ENCODE measurements around the gene IL10.

The IL10 gene

DNA sequence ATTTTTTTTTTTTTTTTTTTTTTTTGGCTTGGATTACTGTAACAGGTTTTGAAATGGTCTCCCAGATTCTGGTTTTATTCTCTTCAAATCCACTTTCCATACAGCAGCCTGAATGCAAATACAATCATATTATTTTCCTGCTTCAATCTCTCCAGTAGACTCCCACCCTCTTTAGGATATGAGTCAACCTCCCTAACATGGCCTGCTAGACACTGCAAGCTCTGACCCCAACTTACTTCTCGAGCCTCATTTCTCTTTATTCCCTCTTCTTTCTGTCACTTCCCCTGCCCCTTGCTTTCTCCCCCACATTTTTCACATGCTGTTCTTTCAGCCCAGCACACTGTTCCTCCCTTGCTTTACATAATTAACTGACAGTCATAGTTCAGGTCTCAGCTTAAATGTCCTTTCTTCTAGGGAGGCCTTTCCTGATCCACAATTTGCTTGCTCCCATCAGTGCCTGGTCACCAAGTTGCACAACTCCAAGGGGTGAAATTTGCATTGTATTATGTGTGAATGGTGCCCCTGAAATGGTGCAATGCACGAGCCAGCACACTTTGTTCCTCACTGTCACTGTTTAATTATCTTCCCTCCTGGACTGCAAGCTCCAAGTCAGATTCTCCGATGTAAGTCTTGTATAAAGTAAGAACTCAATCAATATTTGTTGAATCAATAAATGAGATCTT is 23.8 kb downstream of the IL10 start:
- H3K27me3 ChIP-seq (ENCODE audit: insufficient read depth, insufficient read length), result no peaks in the 10 kb centered on the region
- no peak for TF ChIP-seq YY1 (IDR thresholded peaks at IDR 0.05; ENCODE audit: insufficient read depth, insufficient read length)
- TF ChIP-seq SUZ12 (IDR thresholded peaks at IDR 0.05; ENCODE audit: extremely low read depth, insufficient read depth, insufficient read length), result no peak
- no peaks in the 10 kb centered on the region for H3K9me3 ChIP-seq (ENCODE audit: insufficient read depth, low read length)
- no peak for DNase-seq (ENCODE audit: low read depth, low spot score)
- no peak overlapping the region for H3K9ac ChIP-seq (ENCODE audit: insufficient read length, low read depth)
- no peaks in the 10 kb centered on the region for H3K4me1 ChIP-seq (ENCODE audit: insufficient read depth, insufficient read length)
- H3K36me3 ChIP-seq (ENCODE audit: insufficient read depth, insufficient read length, low read length), result no peaks in the 10 kb centered on the region
- no peak overlapping the region for H3K4me3 ChIP-seq (ENCODE audit: insufficient read length, low read depth)

DNA sequence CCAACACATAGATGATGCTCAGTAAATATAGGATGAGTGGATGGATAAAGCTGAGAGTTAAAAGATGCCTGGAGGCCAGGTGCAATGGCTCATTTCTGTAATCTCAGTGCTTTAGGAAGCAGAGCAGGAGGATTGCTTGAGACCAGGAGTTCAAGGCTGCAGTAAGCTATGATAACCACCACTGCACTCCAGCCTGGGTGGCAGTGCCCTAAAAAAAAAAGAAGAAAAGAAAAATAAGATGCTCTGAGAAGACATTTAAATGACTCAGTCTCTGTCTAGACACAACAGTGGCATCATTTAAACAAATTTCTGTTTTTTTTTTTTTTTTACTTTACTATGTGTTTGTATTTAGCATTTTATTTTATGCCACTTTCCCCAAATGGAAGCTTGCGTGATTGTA is 27.0 kb downstream of the IL10 start:
- no peak for DNase-seq (ENCODE audit: low read depth, low spot score)
- Histone ChIP-seq H3K4me1 (ENCODE audit: insufficient read depth, insufficient read length) (peaks cover 6% of the 10 kb centered on the region), H3K4me3 (ENCODE audit: insufficient read length, low read depth) (no peak overlapping the region), H3K36me3 (ENCODE audit: insufficient read depth, insufficient read length, low read length) (no peaks in the 10 kb centered on the region), H3K9ac (ENCODE audit: insufficient read length, low read depth) (no peak overlapping the region), H3K9me3 (ENCODE audit: insufficient read depth, low read length) (no peaks in the 10 kb centered on the region), H3K27me3 (ENCODE audit: insufficient read depth, insufficient read length) (no peaks in the 10 kb centered on the region)
- no peak for TF ChIP-seq ZNF274 (IDR thresholded peaks at IDR 0.05; ENCODE audit: low read depth, low read length)
- no peak for TF ChIP-seq SUZ12 (IDR thresholded peaks at IDR 0.05; ENCODE audit: extremely low read depth, insufficient read depth, insufficient read length)
- no peak for TF ChIP-seq YY1 (IDR thresholded peaks at IDR 0.05; ENCODE audit: insufficient read depth, insufficient read length)

DNA sequence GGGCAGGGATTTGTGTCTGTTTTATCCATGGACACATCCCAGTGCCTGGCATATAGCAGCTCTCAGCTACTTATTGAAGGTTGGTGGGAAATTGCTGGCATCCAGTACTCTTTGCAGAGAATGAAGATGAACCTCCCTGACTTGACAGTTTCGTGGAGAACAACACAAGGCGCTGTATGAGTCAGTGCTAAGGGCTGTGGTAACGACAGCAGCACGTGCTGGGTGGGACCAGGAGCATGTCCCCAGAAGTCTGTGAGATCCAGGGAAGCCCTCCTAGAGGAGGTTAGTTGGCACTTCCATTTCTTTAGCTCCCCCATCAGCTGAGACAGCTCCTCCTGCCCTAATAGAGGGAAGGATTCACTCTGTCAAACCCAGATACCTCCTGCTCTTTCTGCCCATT is 27.6 kb downstream of the IL10 start:
- H3K36me3 ChIP-seq (ENCODE audit: insufficient read depth, insufficient read length, low read length), result no peaks in the 10 kb centered on the region
- TF ChIP-seq ZNF274 (IDR thresholded peaks at IDR 0.05; ENCODE audit: low read depth, low read length) (no peak), YY1 (IDR thresholded peaks at IDR 0.05; ENCODE audit: insufficient read depth, insufficient read length) (no peak), SUZ12 (IDR thresholded peaks at IDR 0.05; ENCODE audit: extremely low read depth, insufficient read depth, insufficient read length) (no peak)
- no peak for DNase-seq (ENCODE audit: low read depth, low spot score)
- H3K27me3 ChIP-seq (ENCODE audit: insufficient read depth, insufficient read length), result no peaks in the 10 kb centered on the region
- no peak overlapping the region for H3K9ac ChIP-seq (ENCODE audit: insufficient read length, low read depth)
- no peaks in the 10 kb centered on the region for H3K9me3 ChIP-seq (ENCODE audit: insufficient read depth, low read length)
- peaks cover 6% of the 10 kb centered on the region for H3K4me1 ChIP-seq (ENCODE audit: insufficient read depth, insufficient read length)
- no peak overlapping the region for H3K4me3 ChIP-seq (ENCODE audit: insufficient read length, low read depth)

DNA sequence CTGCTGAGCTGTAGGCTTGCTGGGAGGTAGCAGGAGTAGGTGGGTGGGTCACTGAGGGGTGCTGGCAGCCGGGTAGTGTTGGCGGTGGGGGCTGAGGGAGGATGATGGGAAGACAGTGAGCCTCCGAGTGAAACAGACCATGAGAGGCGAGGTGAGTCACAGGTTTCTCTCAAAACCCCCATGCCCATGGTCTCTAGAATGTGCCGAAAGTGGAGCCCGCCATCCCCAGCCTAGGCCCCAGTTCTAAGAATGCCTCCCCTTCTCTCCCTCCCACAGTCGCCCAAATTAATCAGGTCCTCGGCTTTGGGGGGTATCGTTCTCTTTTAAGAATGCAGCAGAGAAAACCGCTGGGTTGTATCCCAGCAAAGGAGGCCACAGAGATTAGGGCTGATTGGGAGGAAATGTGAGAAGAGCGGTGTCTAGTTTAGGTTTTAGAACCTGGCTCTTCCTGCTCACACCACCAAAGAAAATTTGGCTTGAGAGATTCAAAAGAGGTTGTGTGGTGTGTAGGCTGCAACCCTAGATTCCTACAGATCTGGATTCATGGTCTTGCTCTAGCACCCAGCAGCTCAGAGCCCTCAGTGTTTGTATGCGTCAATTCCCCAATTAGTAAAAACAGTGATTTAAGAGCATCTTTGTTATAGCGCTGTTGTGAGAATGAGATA is 29.4 kb downstream of the IL10 start:
- Histone ChIP-seq H3K4me3 (ENCODE audit: insufficient read length, low read depth) (no peak overlapping the region), H3K9me3 (ENCODE audit: insufficient read depth, low read length) (no peaks in the 10 kb centered on the region), H3K36me3 (ENCODE audit: insufficient read depth, insufficient read length, low read length) (no peaks in the 10 kb centered on the region), H3K4me1 (ENCODE audit: insufficient read depth, insufficient read length) (peaks cover 12% of the 10 kb centered on the region), H3K9ac (ENCODE audit: insufficient read length, low read depth) (no peak overlapping the region), H3K27me3 (ENCODE audit: insufficient read depth, insufficient read length) (no peaks in the 10 kb centered on the region)
- no peak for DNase-seq (ENCODE audit: low read depth, low spot score)
- TF ChIP-seq YY1 (IDR thresholded peaks at IDR 0.05; ENCODE audit: insufficient read depth, insufficient read length) (no peak), ZNF274 (IDR thresholded peaks at IDR 0.05; ENCODE audit: low read depth, low read length) (no peak), SUZ12 (IDR thresholded peaks at IDR 0.05; ENCODE audit: extremely low read depth, insufficient read depth, insufficient read length) (no peak)

DNA sequence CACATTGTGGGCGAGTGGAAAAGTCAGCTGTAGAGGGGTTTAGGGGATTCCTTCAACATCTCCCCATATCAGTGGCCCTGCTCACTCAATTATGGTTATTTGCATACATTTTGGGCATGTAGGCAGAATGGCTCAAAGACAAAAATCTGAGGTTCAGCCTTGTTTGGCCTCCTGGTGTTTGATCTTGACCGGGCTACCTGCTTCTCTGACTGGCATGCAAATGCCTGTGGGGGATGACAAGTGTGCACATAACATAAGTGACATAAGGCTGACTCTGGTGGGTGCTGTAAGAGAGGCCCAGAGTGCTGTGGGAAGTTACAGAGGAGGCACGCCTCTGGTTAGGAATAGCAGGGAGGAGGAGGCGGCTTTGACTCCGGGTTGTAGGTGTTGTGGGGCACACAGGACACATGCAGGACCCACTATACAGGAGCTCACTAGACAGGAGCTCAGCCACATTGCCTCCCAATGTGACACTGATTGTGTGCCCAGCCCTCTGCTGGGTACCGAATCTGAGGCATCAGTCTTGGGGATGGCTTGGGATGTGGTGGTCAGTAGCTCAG is 31.1 kb downstream of the IL10 start:
- no peaks in the 10 kb centered on the region for H3K9me3 ChIP-seq (ENCODE audit: insufficient read depth, low read length)
- no peak overlapping the region for H3K9ac ChIP-seq (ENCODE audit: insufficient read length, low read depth)
- H3K36me3 ChIP-seq (ENCODE audit: insufficient read depth, insufficient read length, low read length), result peaks cover under 1% of the 10 kb centered on the region
- H3K4me1 ChIP-seq (ENCODE audit: insufficient read depth, insufficient read length), result peaks cover 15% of the 10 kb centered on the region
- TF ChIP-seq YY1 (IDR thresholded peaks at IDR 0.05; ENCODE audit: insufficient read depth, insufficient read length), result no peak
- TF ChIP-seq ZNF274 (IDR thresholded peaks at IDR 0.05; ENCODE audit: low read depth, low read length), result no peak
- TF ChIP-seq SUZ12 (IDR thresholded peaks at IDR 0.05; ENCODE audit: extremely low read depth, insufficient read depth, insufficient read length), result no peak
- H3K4me3 ChIP-seq (ENCODE audit: insufficient read length, low read depth), result no peak overlapping the region
- DNase-seq (ENCODE audit: low read depth, low spot score), result no peak
- H3K27me3 ChIP-seq (ENCODE audit: insufficient read depth, insufficient read length), result no peaks in the 10 kb centered on the region

DNA sequence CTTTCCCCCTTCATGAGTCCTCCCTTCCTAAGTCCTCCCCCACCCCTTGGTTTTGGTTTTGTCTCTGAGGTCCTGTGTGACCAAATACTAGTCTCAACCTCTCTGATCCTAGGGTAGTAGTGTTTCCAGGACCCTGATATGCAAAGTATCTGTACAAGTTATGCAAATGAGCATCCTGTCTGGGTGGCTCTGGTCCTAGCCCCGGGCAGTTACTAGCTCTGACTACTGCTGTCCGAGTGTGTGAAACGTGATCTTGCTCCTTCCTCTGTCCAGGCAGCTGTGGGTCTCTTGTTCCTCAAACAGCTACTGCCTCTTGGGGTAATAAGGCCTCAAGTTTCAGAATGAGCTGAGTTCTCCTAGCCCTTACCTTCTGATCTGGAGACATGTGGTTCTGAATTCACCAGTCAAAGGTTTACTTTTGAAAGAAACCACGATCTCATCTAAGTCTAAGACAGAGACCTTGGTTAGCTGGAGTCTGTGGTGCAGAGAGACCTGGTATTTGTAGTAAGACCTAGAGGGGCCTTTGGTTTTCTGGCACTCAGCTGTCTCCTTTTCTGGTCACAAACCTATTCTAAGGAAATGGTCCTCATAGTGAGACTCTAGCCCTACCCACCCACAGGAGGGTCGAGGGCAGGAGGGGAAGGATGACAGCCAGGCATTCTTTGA is 32.8 kb downstream of the IL10 start:
- Histone ChIP-seq H3K9ac (ENCODE audit: insufficient read length, low read depth) (peak overlapping the region; percentile 57), H3K4me3 (ENCODE audit: insufficient read length, low read depth) (no peak overlapping the region), H3K4me1 (ENCODE audit: insufficient read depth, insufficient read length) (peaks cover 15% of the 10 kb centered on the region), H3K36me3 (ENCODE audit: insufficient read depth, insufficient read length, low read length) (peaks cover 15% of the 10 kb centered on the region), H3K27me3 (ENCODE audit: insufficient read depth, insufficient read length) (no peaks in the 10 kb centered on the region), H3K9me3 (ENCODE audit: insufficient read depth, low read length) (no peaks in the 10 kb centered on the region)
- no peak for TF ChIP-seq ZNF274 (IDR thresholded peaks at IDR 0.05; ENCODE audit: low read depth, low read length)
- no peak for TF ChIP-seq YY1 (IDR thresholded peaks at IDR 0.05; ENCODE audit: insufficient read depth, insufficient read length)
- no peak for TF ChIP-seq SUZ12 (IDR thresholded peaks at IDR 0.05; ENCODE audit: extremely low read depth, insufficient read depth, insufficient read length)
- no peak for DNase-seq (ENCODE audit: low read depth, low spot score)
